DND-41 (cell line): Measurements from ENCODE around the gene FCN2.

Experiments used
- ATAC-seq: fragments of 200-7000 bp; cut with Tn5 transposase; 3 replicates; pipeline ENCODE4 v1.9.1; 2021; ENCODE audit warnings: low read depth; ENCODE audit not compliant: insufficient read depth
- DNase-seq: peaks from one replicate; pipeline ENCODE4 v3.0.0-alpha.2; 2020
- H2AFZ ChIP-seq: 2 replicates; pipeline ENCODE4 v1.6.0; 2012; ENCODE audit warnings: low read depth, low read length
- H3K27ac ChIP-seq: 2 replicates; pipeline ENCODE4 v1.5.1; 2012; ENCODE audit warnings: low read length, inconsistent platforms
- H3K27me3 ChIP-seq: fragments of 200-600 bp; sonication (generic); 2 replicates; pipeline ENCODE4 v1.6.0; 2012; ENCODE audit warnings: low read length, mild to moderate bottlenecking, inconsistent platforms; ENCODE audit not compliant: insufficient read depth, poor library complexity
- H3K36me3 ChIP-seq: 2 replicates; pipeline ENCODE4 v1.5.1; 2012; ENCODE audit warnings: low read length, inconsistent platforms; ENCODE audit not compliant: insufficient read depth
- H3K4me1 ChIP-seq: 2 replicates; pipeline ENCODE4 v1.5.1; 2012; ENCODE audit warnings: mild to moderate bottlenecking, low read length; ENCODE audit not compliant: insufficient read depth
- H3K4me2 ChIP-seq: 2 replicates; pipeline ENCODE4 v1.6.0; 2012; ENCODE audit warnings: mild to moderate bottlenecking, moderate library complexity, low read length, inconsistent platforms; ENCODE audit not compliant: insufficient read depth
- H3K4me3 ChIP-seq, 2 experiments: fragments of 200-600 bp in 1 of 2; shearing (Covaris generic) in 1 of 2; 2 replicates each; pipeline ENCODE4 v1.5.1; 2012 to 2016; ENCODE audit warnings: inconsistent platforms in 2 of 2, low read length in 2 of 2, mild to moderate bottlenecking in 2 of 2, low read depth in 1 of 2, moderate library complexity in 1 of 2
- H3K79me2 ChIP-seq: 2 replicates; pipeline ENCODE4 v1.6.0; 2012; ENCODE audit warnings: low read length, inconsistent platforms; ENCODE audit not compliant: insufficient read depth
- H3K9ac ChIP-seq: 2 replicates; pipeline ENCODE4 v1.6.0; 2012; ENCODE audit warnings: low read depth, mild to moderate bottlenecking, inconsistent platforms, low read length, moderate library complexity
- H3K9me3 ChIP-seq: 2 replicates; pipeline ENCODE4 v1.5.1; 2012; ENCODE audit warnings: low read length, moderate library complexity, mild to moderate bottlenecking, inconsistent platforms; ENCODE audit not compliant: insufficient read depth, severe bottlenecking
- H4K20me1 ChIP-seq: 2 replicates; pipeline ENCODE4 v1.6.0; 2012; ENCODE audit warnings: low read length; ENCODE audit not compliant: insufficient read depth
- EZH2 ChIP-seq: IDR thresholded peaks from 3 replicates; pipeline ENCODE4 v1.6.1; 2012; ENCODE audit warnings: borderline replicate concordance, low read depth, mild to moderate bottlenecking, moderate library complexity, low read length, inconsistent platforms; ENCODE audit not compliant: severe bottlenecking
- TF ChIP-seq, protein P1 (sequence below): IDR thresholded peaks from 2 replicates; pipeline ENCODE4 v1.5.1; 2012; ENCODE audit warnings: borderline replicate concordance, low read length, moderate library complexity, mild to moderate bottlenecking; ENCODE audit not compliant: poor library complexity, severe bottlenecking; ENCODE audit errors: extremely low read depth

Gene FCN2

DNA sequence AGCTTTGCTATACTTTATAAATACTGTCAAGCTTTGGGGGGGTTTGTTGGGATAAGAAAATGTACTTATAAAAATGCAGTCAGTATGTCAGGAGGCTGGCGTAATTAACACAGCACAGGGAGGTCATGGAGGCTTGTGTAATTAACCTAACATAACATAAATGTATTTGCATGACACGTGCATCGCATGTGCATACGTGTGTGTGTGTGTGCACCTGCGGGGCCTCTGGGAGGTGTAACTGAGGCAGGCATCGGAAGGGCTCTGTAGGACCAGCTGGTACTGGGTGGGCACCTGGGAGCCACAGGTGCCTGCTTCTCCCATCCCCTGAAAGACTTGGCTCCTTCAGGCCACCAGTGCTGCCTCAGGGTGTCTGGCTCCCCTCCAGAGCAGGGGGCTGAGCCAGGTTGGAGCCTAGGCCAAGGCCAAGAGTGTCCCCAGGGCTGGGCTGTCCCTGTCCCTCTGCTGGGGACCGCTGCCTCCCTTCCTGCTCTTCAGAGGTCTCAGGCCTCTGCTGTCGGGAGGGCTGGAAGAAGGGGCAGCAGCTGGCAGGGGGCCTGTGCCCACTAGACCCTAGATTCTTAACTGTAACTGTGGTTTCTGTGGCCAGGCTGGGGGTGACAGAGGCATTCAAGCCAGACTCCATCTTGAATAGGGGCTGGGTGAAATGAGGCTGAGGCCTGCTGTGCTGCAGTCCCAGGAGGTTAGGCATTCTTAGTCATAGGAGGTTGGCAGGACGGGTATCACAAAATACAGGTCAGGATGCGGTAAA is 9.0 kb downstream of the FCN2 start:
- Histone ChIP-seq H3K4me2 (no peak overlapping the region), H3K9me3 (no peaks in the 10 kb centered on the region), H3K36me3 (no peaks in the 10 kb centered on the region), H3K27me3 (no peaks in the 10 kb centered on the region), H3K4me1 (no peaks in the 10 kb centered on the region), H3K79me2 (no peaks in the 10 kb centered on the region), H3K4me3 (no peak overlapping the region), H3K9ac (no peak overlapping the region), H3K27ac (no peak overlapping the region), H2AFZ (no peak overlapping the region), H4K20me1 (no peaks in the 10 kb centered on the region)
- ATAC-seq = no peak
- TF ChIP-seq, protein P1, sequence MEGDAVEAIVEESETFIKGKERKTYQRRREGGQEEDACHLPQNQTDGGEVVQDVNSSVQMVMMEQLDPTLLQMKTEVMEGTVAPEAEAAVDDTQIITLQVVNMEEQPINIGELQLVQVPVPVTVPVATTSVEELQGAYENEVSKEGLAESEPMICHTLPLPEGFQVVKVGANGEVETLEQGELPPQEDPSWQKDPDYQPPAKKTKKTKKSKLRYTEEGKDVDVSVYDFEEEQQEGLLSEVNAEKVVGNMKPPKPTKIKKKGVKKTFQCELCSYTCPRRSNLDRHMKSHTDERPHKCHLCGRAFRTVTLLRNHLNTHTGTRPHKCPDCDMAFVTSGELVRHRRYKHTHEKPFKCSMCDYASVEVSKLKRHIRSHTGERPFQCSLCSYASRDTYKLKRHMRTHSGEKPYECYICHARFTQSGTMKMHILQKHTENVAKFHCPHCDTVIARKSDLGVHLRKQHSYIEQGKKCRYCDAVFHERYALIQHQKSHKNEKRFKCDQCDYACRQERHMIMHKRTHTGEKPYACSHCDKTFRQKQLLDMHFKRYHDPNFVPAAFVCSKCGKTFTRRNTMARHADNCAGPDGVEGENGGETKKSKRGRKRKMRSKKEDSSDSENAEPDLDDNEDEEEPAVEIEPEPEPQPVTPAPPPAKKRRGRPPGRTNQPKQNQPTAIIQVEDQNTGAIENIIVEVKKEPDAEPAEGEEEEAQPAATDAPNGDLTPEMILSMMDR = no peak
- TF ChIP-seq EZH2 = no peak
- no peak for DNase-seq

DNA sequence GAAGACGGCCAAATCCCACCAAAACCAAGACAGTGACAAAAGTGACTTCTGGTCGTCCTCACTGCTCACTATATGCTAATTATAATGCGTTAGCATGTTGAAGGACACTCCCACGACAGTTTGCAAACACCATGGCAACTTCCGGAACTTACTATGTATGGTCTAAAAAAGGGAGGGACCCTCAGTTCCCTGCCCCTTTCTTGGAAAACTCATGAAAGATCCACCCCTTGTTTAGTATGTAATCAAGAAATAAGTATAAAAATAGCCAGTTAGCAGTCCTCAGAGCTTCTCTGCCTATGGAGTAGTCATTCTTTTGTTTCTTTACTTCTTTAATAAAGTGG is 9.5 kb downstream of the FCN2 start:
- Histone ChIP-seq H3K27me3 (no peaks in the 10 kb centered on the region), H3K9me3 (no peaks in the 10 kb centered on the region), H3K36me3 (no peaks in the 10 kb centered on the region), H2AFZ (no peak overlapping the region), H3K79me2 (no peaks in the 10 kb centered on the region), H3K4me3 (no peak overlapping the region), H4K20me1 (no peaks in the 10 kb centered on the region), H3K4me2 (no peak overlapping the region), H3K9ac (no peak overlapping the region), H3K4me1 (no peaks in the 10 kb centered on the region), H3K27ac (no peak overlapping the region)
- ATAC-seq (no peak), DNase-seq (no peak)
- no peak for TF ChIP-seq EZH2
- TF ChIP-seq, protein P1 = no peak

DNA sequence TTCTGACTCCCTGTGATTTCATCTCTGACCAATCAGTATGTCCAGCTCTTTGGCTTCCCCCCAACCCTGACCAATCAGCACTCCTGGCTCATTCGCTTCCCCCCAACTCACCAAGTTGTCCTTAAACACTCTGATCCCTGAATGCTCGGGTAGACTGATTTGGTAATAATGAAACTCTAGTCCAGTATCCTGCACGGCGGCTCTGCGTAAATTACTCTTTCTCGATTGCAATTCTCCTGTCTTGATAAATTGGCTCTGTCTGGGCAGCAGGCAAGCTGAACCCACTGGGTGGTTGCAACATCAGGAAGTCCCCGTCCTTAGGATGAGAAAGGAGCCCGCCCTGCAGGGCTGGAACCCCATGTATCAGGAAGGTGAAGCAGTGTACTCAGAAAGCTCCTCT is 10.4 kb downstream of the FCN2 start:
- H3K4me2 ChIP-seq = no peak overlapping the region
- no peaks in the 10 kb centered on the region for H4K20me1 ChIP-seq
- no peaks in the 10 kb centered on the region for H3K36me3 ChIP-seq
- no peaks in the 10 kb centered on the region for H3K9me3 ChIP-seq
- TF ChIP-seq, protein P1 = no peak
- no peak for TF ChIP-seq EZH2
- H3K4me3 ChIP-seq = no peak overlapping the region
- no peaks in the 10 kb centered on the region for H3K79me2 ChIP-seq
- DNase-seq (no peak), ATAC-seq (no peak)
- no peak overlapping the region for H3K9ac ChIP-seq
- no peaks in the 10 kb centered on the region for H3K27me3 ChIP-seq
- no peaks in the 10 kb centered on the region for H3K4me1 ChIP-seq
- no peak overlapping the region for H3K27ac ChIP-seq
- no peak overlapping the region for H2AFZ ChIP-seq

DNA sequence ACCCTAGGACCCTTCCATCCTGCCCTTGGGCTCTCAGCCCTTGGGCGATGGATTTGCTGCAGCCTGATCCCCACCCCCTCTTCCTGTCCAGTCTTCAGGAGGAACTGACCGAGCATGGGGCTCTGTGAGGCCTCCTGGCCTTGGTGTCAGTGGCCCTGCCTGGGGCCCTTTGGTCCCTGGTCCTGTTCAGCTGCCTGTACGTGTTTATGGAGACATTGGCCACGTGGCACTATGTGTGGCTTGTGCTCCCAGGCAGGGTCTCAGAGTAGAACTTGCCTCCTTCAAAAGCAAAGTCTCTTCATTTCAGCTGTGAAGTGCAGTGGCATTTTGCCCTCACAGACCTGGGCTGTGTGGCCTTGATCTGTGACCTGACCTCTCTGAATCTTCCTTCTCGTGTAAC is 11.1 kb downstream of the FCN2 start:
- no peak overlapping the region for H3K9ac ChIP-seq
- DNase-seq (no peak), ATAC-seq (no peak)
- H2AFZ ChIP-seq = no peak overlapping the region
- no peaks in the 10 kb centered on the region for H3K27me3 ChIP-seq
- no peaks in the 10 kb centered on the region for H4K20me1 ChIP-seq
- no peaks in the 10 kb centered on the region for H3K4me1 ChIP-seq
- no peaks in the 10 kb centered on the region for H3K9me3 ChIP-seq
- no peaks in the 10 kb centered on the region for H3K36me3 ChIP-seq
- H3K4me2 ChIP-seq = no peak overlapping the region
- no peaks in the 10 kb centered on the region for H3K79me2 ChIP-seq
- no peak overlapping the region for H3K4me3 ChIP-seq
- TF ChIP-seq, protein P1 = no peak
- no peak for TF ChIP-seq EZH2
- H3K27ac ChIP-seq = no peak overlapping the region
